Hepatocyte (in vitro differentiated cells): ENCODE results near the gene RHBDL2.

Experiments
- EZH2 ChIP-seq: fragments of 200-600 bp; sonication (generic); IDR thresholded peaks from 2 replicates; pipeline ENCODE4 v1.6.1; 2016; ENCODE audit warnings: antibody characterized with exemption, mild to moderate bottlenecking, borderline replicate concordance
- EZH2phosphoT487 ChIP-seq: fragments of 200-600 bp; sonication (generic); IDR thresholded peaks from one replicate; pipeline ENCODE4 v1.6.1; 2018; ENCODE audit warnings: antibody characterized with exemption, mild to moderate bottlenecking, low read depth, moderate library complexity; ENCODE audit not compliant: unreplicated experiment, severe bottlenecking
- TF ChIP-seq, protein P1 (sequence below): fragments of 200-600 bp; sonication (generic); IDR thresholded peaks from 2 replicates; pipeline ENCODE4 v1.5.1; 2016; ENCODE audit warnings: antibody characterized with exemption, mild to moderate bottlenecking; ENCODE audit not compliant: poor library complexity

DNA sequence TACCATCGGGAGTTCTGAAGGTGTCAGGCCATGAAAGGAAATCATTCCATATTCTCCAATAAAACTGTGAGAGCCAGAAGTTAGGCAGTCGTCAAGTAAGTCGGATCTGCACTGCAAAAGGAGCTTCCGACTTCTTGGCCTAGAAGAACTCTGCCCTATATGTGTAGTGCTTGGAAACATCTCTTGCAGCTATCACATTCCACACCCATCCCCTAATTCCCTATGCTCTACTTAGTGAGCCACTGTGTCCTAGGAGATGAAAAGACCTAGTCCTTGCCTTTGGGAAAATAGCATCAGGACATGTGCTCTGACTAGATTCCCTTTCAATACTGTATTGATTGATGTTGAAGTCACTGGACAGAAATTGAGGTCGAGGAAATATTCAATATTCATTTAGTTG, 52.0 kb downstream of the RHBDL2 start:
- TF ChIP-seq EZH2phosphoT487 (no peak), EZH2 (no peak)
- TF ChIP-seq, protein P1, sequence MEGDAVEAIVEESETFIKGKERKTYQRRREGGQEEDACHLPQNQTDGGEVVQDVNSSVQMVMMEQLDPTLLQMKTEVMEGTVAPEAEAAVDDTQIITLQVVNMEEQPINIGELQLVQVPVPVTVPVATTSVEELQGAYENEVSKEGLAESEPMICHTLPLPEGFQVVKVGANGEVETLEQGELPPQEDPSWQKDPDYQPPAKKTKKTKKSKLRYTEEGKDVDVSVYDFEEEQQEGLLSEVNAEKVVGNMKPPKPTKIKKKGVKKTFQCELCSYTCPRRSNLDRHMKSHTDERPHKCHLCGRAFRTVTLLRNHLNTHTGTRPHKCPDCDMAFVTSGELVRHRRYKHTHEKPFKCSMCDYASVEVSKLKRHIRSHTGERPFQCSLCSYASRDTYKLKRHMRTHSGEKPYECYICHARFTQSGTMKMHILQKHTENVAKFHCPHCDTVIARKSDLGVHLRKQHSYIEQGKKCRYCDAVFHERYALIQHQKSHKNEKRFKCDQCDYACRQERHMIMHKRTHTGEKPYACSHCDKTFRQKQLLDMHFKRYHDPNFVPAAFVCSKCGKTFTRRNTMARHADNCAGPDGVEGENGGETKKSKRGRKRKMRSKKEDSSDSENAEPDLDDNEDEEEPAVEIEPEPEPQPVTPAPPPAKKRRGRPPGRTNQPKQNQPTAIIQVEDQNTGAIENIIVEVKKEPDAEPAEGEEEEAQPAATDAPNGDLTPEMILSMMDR = no peak
